Stimulated activated CD8-positive, alpha-beta memory T cell treated with anti-CD3 and anti-CD28 coated beads, Interleukin-12 subunit alpha, Interleukin-12 subunit beta, amount 100 ng/mL, for 24 hours (primary cell): ENCODE results near the gene ALG10B.

ENCODE experiments used
- DNase-seq: peaks from one replicate; pipeline ENCODE4 v3.0.0-alpha.2; 2020; ENCODE audit errors: extremely low read depth

ALG10B gene

DNA sequence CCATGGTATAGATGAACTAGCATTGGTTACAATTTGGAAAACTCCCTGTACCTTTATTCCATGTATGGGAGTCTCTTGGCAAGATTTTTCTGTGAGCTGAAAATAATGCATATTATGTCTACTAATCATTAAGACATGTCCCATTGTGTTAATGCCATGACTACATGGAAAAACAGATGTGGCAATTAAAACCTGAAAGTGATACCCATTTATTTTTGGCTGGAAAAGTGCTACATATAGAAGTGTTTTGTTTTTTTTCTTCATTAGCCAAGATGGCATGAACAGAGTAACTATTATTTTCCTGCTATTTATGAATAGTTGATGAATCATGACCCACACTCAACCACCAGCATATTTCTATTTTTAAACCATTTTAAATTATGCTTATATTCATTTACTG lies 58.2 kb downstream of the ALG10B start:
- no peak for DNase-seq
